GM20431 (cell line): ENCODE measurements around the gene PRSS12.

Source experiments
- in situ Hi-C: fragments of 300-500 bp; cut with MseI, MboI; formaldehyde crosslinking; loops from one replicate; pipeline ENCODE4 v1.15.0; 2020; ENCODE audit warnings: low sequenced_read_pairs; ENCODE audit not compliant: unreplicated experiment

PRSS12 gene

GRCh38 chr4:118235566-118236120 lies 117.2 kb downstream of the PRSS12 start:
- in situ Hi-C loops = no loop called here
